GM12892 (cell line): ENCODE data around the gene WDR7.

Experiments used
- POLR2A ChIP-seq: IDR thresholded peaks from 2 replicates; pipeline ENCODE4 v1.6.1; 2011; ENCODE audit warnings: low read depth, low read length, control low read depth
- POLR2AphosphoS5 ChIP-seq: IDR thresholded peaks from 2 replicates; pipeline ENCODE4 v1.6.1; 2011; ENCODE audit warnings: low read depth, low read length, control low read depth
- TAF1 ChIP-seq: IDR thresholded peaks from 2 replicates; pipeline ENCODE4 v1.6.1; 2011; ENCODE audit warnings: low read depth, mild to moderate bottlenecking, control low read depth, low read length, borderline replicate concordance

- TF ChIP-seq POLR2AphosphoS5, result no peak
- no peak for TF ChIP-seq POLR2A
- TF ChIP-seq TAF1, result no peak
These were observed 248.5 kb downstream of the WDR7 start for GRCh38 chr18:56899660-56900059.
